ENCODE measurements around the gene ASPN. TPM values are rescaled to one million over a fixed set of nuclear protein-coding genes. Genes with fewer than 3 reads are reported as not detected.

Gene ASPN
- total and polyA plus RNA-seq, 9 of the 15 experiments (the other 6 are each of a cell fraction or from before 2014, with no cell fraction given): 0.03 to 0.07 TPM; not detected in 7

GRCh38 chr9:92510747-92511146, 28.4 kb upstream of the ASPN start (continued):
- no peak for TF ChIP-seq SMC3 (conservative IDR thresholded peaks at IDR 0.05; ENCODE audit: insufficient read depth, low read depth, low read length)
- TF ChIP-seq SRSF3 (IDR thresholded peaks at IDR 0.05; ENCODE audit: insufficient read depth, low read length): no peak
- no peak for TF ChIP-seq NFE2L1 (tag; IDR thresholded peaks at IDR 0.05; ENCODE audit: borderline replicate concordance, low read depth)
- no peak for TF ChIP-seq TEAD1 (CRISPR knock-in tag; IDR thresholded peaks at IDR 0.05)

- in situ Hi-C loops (cut with MboI): no loop called here
- 84% methylated on average over 5 of the region's 5 CpGs for WGBS (ENCODE audit: insufficient coverage, low coverage, missing lambda C conversion rate)
- peaks cover 8 to 19% of the 10 kb centered on the region in 2 experiments for H3K4me1 ChIP-seq (replicated peaks in 1 of 2; ENCODE audit: control insufficient read depth in 2 of 2, insufficient read depth in 2 of 2, low read length in 2 of 2)
Observed at GRCh38 chr9:92509050-92509449, 26.7 kb upstream of the ASPN start.

More at GRCh38 chr9:92509050-92509449, 26.7 kb upstream of the ASPN start:
- DNase-seq (ENCODE audit: extremely low read depth in 1 of 4, low spot score in 3 of 4) (no peak), FAIRE-seq (no peak), ATAC-seq (no peak)
- no peak overlapping the region for H2AFZ ChIP-seq (ENCODE audit: low read depth, low read length)
- no peaks in the 10 kb centered on the region for H3K36me3 ChIP-seq (ENCODE audit: control insufficient read depth, insufficient read depth, low read length)
- no peak for TF ChIP-seq TAF15 (IDR thresholded peaks at IDR 0.05; ENCODE audit: low read depth, low read length)
- TF ChIP-seq, protein P1, sequence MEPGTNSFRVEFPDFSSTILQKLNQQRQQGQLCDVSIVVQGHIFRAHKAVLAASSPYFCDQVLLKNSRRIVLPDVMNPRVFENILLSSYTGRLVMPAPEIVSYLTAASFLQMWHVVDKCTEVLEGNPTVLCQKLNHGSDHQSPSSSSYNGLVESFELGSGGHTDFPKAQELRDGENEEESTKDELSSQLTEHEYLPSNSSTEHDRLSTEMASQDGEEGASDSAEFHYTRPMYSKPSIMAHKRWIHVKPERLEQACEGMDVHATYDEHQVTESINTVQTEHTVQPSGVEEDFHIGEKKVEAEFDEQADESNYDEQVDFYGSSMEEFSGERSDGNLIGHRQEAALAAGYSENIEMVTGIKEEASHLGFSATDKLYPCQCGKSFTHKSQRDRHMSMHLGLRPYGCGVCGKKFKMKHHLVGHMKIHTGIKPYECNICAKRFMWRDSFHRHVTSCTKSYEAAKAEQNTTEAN (CRISPR knock-in tag; IDR thresholded peaks at IDR 0.05): no peak
- TF ChIP-seq MCM5 (IDR thresholded peaks at IDR 0.05; ENCODE audit: low read depth): no peak
- no peak for TF ChIP-seq SFPQ (IDR thresholded peaks at IDR 0.05; ENCODE audit: low read depth, low read length)
- TF ChIP-seq TSHZ1 (CRISPR knock-in tag; IDR thresholded peaks at IDR 0.05): no peak
- no peak for TF ChIP-seq ZNF133 (CRISPR knock-in tag; IDR thresholded peaks at IDR 0.05)
- no peaks in the 10 kb centered on the region for H3K79me2 ChIP-seq (ENCODE audit: control insufficient read depth, insufficient read depth, low read length)
- ChIA-PET CTCF (ENCODE audit: low intra/inter-chr PET ratio) (no interaction called here), POLR2A (no interaction called here)
- no peak overlapping the region for H3K4me3 ChIP-seq
- H3K9me3 ChIP-seq (replicated peaks; ENCODE audit: control insufficient read depth, insufficient read depth, low read depth, low read length): no peaks in the 10 kb centered on the region
- H3K9me1 ChIP-seq (ENCODE audit: control insufficient read depth, insufficient read depth, low read length): no peaks in the 10 kb centered on the region
- H4K20me1 ChIP-seq (replicated peaks; ENCODE audit: control insufficient read depth, insufficient read depth, low read length): no peaks in the 10 kb centered on the region
- intact Hi-C loops (cut with micrococcal nuclease): no loop called here
- no peak overlapping the region for H3K9ac ChIP-seq (ENCODE audit: insufficient read depth in 1 of 2, low read depth in 2 of 2, low read length in 2 of 2)
- H3K27me3 ChIP-seq (ENCODE audit: control insufficient read depth in 2 of 2, insufficient read depth in 2 of 2, low read length in 2 of 2): no peaks in the 10 kb centered on the region
- H3K27ac ChIP-seq (ENCODE audit: extremely low read depth, low read depth, low read length): no peak overlapping the region
- no TSS peak for BruUV-seq (replicated peaks)
- H3K4me2 ChIP-seq (ENCODE audit: insufficient read depth, low read length): no peak overlapping the region

Data from K562 (cell line).